HG03432 (cell line): ENCODE data around the gene KCNN4.

Source experiments
- ATAC-seq: cut with Tn5 transposase; IDR thresholded peaks from one replicate; pipeline ENCODE4 v1.9.1; 2021; ENCODE audit warnings: mild to moderate bottlenecking, moderate library complexity; ENCODE audit not compliant: unreplicated experiment

KCNN4 gene

DNA sequence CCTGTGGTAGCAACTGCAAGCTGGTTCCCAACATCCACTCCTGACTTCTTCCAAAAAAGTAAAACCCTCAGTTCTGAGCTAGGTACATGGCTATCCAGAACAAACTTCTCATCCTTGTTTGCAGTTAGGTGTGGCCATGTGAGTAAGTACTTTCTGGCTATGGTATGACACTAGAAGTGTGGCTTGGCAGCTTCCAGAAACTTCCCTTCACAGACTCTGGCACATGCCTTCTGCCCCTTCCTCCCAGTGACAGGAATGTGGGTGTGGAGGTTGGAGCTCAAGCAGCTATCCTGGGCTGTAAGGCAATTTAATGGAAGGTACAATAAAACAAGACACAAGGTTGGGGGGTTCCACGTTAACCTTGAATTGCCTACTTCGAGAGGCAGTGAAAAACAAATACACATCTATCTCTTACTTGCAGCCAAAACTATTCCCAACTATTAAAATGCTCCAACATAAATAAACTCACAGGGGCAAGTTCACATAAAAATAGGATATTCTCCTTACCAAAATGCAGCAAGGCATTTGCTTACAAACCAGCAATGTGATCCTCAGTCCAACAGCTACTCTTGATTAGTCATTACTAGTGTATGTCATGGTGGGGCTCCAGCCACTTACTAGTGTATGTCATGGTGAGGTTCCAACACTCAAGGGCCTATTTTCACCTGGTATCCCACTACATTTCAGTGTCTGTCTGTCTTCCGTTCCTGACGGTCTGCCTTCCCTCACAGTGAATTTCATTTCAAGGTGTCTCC lies 29.1 kb downstream of the KCNN4 start:
- ATAC-seq, result no peak

GRCh38 chr19:43749898-43750297 lies 30.9 kb downstream of the KCNN4 start:
- ATAC-seq, result no peak

DNA sequence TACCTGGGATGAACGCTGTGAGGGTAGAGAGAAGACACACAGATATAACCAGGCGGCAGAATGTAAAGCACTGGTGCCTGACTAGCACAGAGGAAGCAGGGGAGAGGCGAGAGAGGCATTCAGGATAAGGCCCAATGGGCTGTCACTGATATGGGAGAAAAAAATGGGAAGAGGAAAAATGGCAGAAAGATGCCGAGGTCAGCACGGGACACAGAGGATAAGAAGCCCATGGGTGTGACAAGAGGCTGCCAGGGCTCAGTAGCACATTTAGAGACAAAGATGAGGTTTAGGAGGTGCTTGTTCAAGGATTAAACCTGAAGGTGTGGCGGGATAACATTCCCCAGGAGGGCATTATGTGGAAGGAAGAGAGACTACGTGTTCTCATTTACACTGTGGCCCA lies 31.6 kb downstream of the KCNN4 start:
- no peak for ATAC-seq

DNA sequence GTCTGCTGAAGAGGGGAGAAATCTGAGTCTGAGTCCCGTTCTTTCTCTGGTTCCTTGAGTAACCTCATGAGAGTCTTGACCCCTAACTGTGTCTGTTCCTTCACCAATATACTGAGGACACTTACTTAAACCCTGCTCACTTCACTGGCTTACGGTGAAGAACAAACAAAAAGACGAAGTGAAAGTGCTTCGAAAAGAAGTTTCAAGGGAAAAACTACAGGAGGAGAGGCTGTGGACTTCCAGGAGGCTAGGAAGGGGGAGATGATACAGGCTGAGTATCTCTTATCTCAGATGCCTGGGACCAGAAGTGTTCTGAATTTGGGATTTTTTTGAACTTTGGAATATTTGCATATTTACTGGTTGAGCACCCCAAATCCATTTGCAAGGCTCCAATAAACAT lies 32.1 kb downstream of the KCNN4 start:
- ATAC-seq, result no peak

GRCh38 chr19:43748205-43748594 lies 32.6 kb downstream of the KCNN4 start:
- ATAC-seq, result no peak

- no peak for ATAC-seq
Observed at GRCh38 chr19:43747557-43748204, 33.1 kb downstream of the KCNN4 start.

- no peak for ATAC-seq
Observed at GRCh38 chr19:43743059-43743458, 37.7 kb downstream of the KCNN4 start.

- no peak for ATAC-seq
Observed at GRCh38 chr19:43741075-43741825, 39.5 kb downstream of the KCNN4 start.

DNA sequence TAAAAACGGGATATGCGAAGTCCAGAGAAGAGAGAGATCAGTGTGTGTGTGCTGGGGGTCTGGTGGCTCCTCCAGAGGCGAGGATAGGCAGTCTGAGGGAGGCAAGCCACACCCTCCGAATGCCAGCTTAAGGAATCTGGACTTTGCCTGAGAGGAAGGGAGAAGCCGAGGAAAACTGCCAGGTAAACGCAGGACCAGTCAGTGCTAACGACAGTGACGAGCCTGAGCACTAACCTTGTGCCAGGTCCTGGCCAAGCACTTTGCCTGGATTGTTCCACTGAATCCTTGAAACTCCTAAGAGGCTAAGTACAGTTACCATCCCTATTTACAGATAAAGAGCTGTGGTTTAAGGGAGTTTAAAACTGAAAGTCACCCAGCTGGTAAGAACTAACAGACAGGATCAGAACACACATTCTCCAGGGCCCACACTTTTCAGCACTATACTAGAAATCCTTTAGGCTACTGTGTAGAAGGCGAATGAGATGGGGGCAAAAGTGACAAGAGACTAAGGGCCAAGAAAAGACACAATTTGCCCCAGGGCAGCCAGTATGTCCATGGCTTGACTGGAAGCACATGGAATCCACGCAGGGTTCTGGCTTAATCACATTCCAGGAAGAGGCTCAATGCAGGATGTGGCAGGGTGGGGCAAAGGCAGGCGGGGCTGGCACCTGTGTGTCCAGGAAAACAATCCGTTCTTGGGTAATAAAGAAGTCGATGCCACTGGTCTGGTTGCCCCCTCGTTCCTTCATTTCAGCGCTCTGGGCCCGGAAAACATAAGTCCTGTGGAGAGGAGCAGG lies 41.1 kb downstream of the KCNN4 start:
- no peak for ATAC-seq

DNA sequence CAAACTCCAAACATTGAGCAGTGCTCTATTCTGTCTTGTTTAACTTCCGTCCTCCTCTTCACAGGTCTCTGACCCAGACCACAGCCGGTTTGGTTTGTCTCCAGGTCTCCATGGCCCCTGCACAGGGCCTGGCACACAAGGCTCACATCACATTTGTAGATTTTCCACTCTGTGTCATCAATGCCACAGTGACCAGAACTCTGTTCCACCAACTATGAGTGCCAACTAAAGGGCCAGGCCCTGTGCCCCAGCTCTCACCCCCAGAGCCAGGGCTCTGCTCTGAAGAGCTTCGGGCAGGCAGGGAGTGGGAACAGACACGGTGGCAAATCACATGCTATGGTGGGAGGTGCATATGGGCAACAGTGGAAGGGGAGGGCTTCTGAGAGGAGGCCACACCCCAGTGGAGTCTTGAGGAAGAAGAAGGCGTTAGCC lies 42.0 kb downstream of the KCNN4 start:
- ATAC-seq, result no peak

GRCh38 chr19:43735957-43736356 lies 44.8 kb downstream of the KCNN4 start:
- no peak for ATAC-seq

GRCh38 chr19:43735013-43735412 lies 45.8 kb downstream of the KCNN4 start:
- ATAC-seq, result no peak

- ATAC-seq, result no peak
Observed at GRCh38 chr19:43731846-43732245, 48.9 kb downstream of the KCNN4 start.

GRCh38 chr19:43731346-43731745 lies 49.4 kb downstream of the KCNN4 start:
- ATAC-seq, result no peak

GRCh38 chr19:43729919-43730318 lies 50.9 kb downstream of the KCNN4 start:
- ATAC-seq, result no peak

- no peak for ATAC-seq
Observed at GRCh38 chr19:43727593-43727853, 53.2 kb downstream of the KCNN4 start.

- no peak for ATAC-seq
Observed at GRCh38 chr19:43726736-43727592, 53.8 kb downstream of the KCNN4 start.

DNA sequence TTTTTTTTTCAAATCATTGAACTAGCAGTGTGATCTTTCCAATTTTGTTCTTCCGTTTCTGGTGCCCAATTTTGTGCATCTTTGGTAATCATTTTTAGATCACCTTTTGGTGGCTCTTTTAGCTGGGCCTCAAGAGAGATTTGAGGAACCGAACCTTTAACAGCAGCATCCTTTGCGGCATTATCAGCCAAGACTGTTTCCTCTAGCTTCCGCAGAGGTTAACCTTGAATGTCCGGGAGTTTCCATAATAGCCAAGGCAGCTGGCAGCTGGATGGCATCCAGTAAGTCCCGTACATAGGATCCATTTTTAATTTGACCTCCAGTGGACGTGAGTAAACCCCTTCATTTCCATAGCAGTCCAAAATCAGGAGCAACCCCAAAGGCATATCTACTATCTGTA lies 55.3 kb downstream of the KCNN4 start:
- no peak for ATAC-seq

DNA sequence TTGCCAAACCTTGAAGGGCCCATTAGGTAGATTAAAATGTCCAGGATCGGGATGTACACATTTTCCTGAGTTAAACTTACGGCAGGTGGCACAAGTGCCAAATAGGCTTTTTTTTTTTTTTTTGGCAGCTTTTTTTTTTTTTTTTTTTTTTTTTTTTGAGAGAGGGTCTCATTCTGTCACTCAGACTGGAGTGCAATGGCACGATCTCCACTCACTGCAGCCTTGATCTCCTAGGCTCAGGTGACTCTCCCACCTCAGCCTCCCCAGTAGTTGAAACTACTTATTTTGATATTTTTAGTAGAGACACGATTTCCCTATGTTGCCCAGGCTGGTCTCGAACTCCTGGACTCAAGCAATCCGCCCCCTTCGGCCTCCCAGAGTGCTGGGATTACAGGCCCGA lies 55.9 kb downstream of the KCNN4 start:
- ATAC-seq, result no peak

DNA sequence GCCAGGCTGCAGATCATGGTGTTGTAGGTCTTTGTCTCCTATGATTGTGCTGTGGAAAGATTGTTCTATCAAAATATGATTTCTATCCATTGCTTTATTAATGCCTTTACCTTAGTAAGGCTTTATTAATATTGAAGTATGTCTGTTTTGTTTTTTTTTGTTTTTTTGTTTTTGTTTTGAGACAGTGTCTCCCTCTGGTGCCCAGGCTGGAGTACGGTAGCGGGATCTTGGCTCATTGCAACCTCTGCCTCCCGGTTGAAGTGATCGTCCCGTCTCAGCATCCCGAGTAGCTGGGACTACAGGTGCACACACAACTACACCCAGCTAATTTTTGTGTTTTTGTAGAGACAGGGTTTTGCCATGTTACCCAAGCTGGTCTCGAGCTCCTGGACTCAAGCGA lies 57.2 kb downstream of the KCNN4 start:
- no peak for ATAC-seq
